ENCODE data around the gene SPSB1.

Gene SPSB1

DNA sequence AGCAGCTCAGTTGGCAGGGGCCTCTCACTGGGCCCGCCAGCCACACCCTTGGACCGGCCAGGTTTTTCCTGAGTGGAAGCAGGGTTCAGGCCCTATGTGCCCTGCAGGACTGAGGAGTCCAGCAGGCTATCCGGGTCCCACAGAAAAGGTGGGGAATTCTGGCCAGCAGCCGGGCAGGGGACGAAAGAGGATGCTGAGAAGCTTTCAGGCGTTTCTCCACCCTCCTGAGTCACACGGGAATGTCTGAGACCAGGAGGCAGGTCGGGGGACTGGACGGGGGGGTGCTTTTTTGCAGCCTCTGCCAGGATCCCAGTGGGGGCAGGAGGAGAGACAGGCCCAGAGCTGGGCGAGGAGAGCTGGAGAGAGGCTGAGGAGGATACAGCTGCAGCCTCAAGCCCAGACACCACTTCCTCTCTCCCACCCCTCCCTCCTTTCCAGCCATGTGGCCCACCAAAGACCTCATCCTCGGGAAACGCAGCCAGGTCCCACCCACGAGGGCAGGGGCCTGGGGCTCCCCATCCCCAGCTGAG, 105.4 kb downstream of the SPSB1 start:
- no peak for DNase-seq

GRCh38 chr1:9399510-9400424, 107.1 kb downstream of the SPSB1 start:
- DNase-seq, result no peak

DNA sequence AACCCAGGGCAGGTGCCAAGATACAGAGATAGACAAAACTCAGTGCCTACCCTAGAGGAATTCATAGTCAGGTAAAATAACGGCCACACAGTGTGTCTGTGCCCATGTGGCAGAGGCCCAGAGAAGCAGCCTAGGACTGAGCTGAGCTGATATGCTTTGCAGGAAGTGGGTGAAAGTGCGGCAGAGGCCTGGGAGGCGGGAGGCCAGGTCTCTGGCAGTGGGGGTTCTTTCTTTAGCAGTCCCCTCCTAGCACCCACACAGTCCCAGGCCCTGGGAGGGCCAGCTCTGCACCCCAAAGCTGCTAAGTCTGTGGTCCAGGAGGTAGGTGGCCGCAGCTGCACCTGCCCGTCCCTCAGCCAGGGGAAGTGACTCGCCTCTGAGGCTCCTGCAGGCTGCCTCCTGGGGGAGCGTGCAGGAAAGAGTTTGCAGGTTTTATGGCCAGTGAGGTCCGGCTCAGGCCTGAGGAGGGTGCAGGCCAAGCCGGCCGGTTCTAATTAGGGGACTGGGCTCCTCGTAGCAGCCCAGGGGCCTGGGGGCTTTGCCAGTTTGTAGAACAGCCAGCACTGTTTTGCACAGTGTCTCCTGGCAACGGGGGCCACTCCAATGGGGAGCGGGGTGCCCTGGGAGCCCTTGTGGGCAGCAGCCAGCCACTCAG, 107.9 kb downstream of the SPSB1 start:
- no peak for DNase-seq

- no peak for DNase-seq
Observed at GRCh38 chr1:9401080-9401453, 108.4 kb downstream of the SPSB1 start.

- no peak for DNase-seq
Observed at GRCh38 chr1:9402256-9402616, 109.5 kb downstream of the SPSB1 start.

GRCh38 chr1:9402717-9403225, 110.1 kb downstream of the SPSB1 start:
- DNase-seq, result no peak

DNA sequence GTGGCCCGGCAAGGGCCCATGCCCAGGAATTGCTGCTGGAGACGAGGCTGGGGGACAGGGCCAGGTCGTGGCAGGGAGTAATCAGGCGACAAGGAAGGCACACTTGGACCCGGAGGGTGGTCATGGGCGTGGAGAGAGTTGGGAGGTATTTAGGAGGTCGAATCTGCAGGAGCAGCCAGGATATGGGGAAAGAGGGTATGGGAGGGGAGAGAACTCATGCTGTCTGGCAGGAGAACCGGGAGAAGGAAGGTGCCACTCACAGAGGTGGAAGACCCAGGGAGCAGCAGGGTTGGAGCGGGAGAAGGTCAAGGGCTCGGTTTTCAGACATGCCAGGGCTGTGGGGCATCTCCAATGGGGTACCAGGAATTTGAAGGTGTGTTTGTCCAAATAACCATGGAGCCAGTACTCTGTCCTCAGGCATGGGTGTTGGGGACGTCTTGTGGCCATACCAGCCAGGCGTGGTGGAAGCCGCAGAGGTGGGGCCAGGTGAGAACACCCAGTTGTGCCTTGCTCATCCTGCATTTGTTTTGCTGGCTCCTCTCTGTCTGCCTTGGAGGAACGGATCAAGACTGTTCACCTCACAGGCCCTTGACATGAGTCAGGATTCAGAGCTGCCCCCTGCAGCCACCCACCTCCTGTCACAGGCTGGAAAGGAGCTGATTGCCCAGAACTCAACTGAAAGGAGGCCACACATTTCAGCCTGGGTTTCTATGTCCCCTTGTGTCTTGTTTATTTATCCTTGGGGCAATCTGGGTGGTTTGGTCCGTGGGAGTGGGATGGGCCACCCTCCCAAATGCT, 111.6 kb downstream of the SPSB1 start:
- no peak for DNase-seq

DNA sequence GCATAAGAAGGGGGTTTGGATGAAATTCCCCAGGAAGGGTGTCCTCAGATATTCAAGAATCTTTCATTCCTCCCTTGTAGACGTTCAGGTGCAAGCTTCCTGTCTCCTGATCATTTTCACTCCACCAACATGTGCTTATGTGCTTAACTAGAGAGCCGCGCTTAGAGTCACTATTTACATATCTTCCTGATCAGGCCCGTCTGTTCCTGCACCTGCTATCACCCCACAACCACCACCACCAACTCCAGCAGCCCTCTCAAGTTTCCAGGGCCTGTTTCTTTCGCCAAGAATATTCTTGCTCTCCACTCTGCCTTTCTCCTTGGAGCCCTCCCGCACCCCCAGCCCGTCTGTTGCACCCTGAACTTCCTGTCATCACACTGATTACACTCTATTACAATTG, 113.4 kb downstream of the SPSB1 start:
- peak; percentile 2 for DNase-seq

- DNase-seq, result peak; percentile 7
Observed at GRCh38 chr1:9410737-9411297, 118.1 kb downstream of the SPSB1 start.

- no peak for DNase-seq
Observed at GRCh38 chr1:9413071-9413876, 120.6 kb downstream of the SPSB1 start.

- DNase-seq, result no peak
Observed at GRCh38 chr1:9413877-9414213, 121.2 kb downstream of the SPSB1 start.

- no peak for DNase-seq
Observed at GRCh38 chr1:9416506-9416905, 123.8 kb downstream of the SPSB1 start.

- no peak for DNase-seq
Observed at GRCh38 chr1:9416918-9417500, 124.3 kb downstream of the SPSB1 start.

- DNase-seq, result no peak
Observed at GRCh38 chr1:9417695-9418094, 125.0 kb downstream of the SPSB1 start.

- DNase-seq, result no peak
Observed at GRCh38 chr1:9418851-9419250, 126.2 kb downstream of the SPSB1 start.
